HS-27A (cell line): ENCODE measurements around the gene PRSS53.
"Not testable (repeated sequence)": the region's sequence is repeated elsewhere in the genome, so short reads cannot be mapped to it uniquely, and the experiment has no call there.

Experiments
- DNase-seq: peaks from one replicate; pipeline ENCODE4 v3.0.0-alpha.2; 2012; ENCODE audit warnings: low read depth, missing footprints

PRSS53 gene

GRCh38 chr16:31117384-31118222 lies 28.9 kb upstream of the PRSS53 start, which contains the start of gene KAT8:
Gene KAT8 (plus strand): TSS chr16:31117664. CDS start chr16:31117682, 18 bp downstream.
- DNase-seq: peak; percentile 90

GRCh38 chr16:31114468-31114867 lies 25.7 kb upstream of the PRSS53 start:
- no peak for DNase-seq

- no peak for DNase-seq
Measured at GRCh38 chr16:31113121-31114120, 24.7 kb upstream of the PRSS53 start.

- DNase-seq: no peak
Measured at GRCh38 chr16:31112711-31113110, 24.0 kb upstream of the PRSS53 start.

GRCh38 chr16:31111881-31112466 lies 23.2 kb upstream of the PRSS53 start:
- no peak for DNase-seq

GRCh38 chr16:31110106-31111034 lies 21.6 kb upstream of the PRSS53 start:
- no peak for DNase-seq

- no peak for DNase-seq
Measured at GRCh38 chr16:31109622-31110021, 20.9 kb upstream of the PRSS53 start.

GRCh38 chr16:31108794-31109558 lies 20.2 kb upstream of the PRSS53 start:
- no peak for DNase-seq

GRCh38 chr16:31108035-31108793 lies 19.5 kb upstream of the PRSS53 start, which contains the start of gene BCKDK:
Gene BCKDK (plus strand): TSS chr16:31108386. CDS start chr16:31109224, 838 bp downstream.
- DNase-seq: peak; percentile 51

GRCh38 chr16:31107465-31107867 lies 18.7 kb upstream of the PRSS53 start:
- no peak for DNase-seq

GRCh38 chr16:31106509-31107464 lies 18.0 kb upstream of the PRSS53 start:
- DNase-seq: no peak

GRCh38 chr16:31105677-31106213 lies 17.0 kb upstream of the PRSS53 start:
- DNase-seq: no peak

- not testable (repeated sequence) for DNase-seq
Measured at GRCh38 chr16:31100876-31101641, 12.3 kb upstream of the PRSS53 start.

GRCh38 chr16:31099860-31100638 lies 11.3 kb upstream of the PRSS53 start:
- DNase-seq: no peak

- peak; percentile 93 for DNase-seq
Measured at GRCh38 chr16:31094424-31095120, 5.8 kb upstream of the PRSS53 start, which contains the start of gene VKORC1. Gene VKORC1 (minus strand): TSS chr16:31094797. CDS start chr16:31094729, 68 bp downstream.

- DNase-seq: no peak
Measured at GRCh38 chr16:31094088-31094423, 5.3 kb upstream of the PRSS53 start.
